ENCODE results near the gene CHRNB2. TPM values are rescaled to one million over a fixed set of nuclear protein-coding genes. Genes with fewer than 3 reads are reported as not detected.

The CHRNB2 gene
- polyA plus RNA-seq, 10 donors: 0.07 to 1.4 (median 0.23) TPM

DNA sequence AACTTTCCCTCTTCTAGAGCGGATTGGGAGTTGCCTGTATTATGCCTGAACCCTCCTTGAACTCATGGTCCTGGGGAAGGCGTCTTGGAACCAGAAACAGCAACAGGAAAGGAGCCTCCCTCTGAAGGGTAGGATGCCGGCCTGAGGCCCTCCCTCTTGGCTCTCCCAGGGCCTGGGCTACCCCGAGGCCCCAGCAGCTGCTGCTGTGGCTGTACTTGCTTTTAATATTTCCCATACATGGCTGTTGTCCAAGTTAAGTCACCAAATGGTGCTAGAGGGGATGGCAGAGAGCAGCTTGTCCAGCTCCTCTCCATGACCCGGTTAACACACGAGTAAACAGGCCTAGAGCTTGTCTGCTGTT is 10.5 kb downstream of the CHRNB2 start:
- peak in 2 of 3 donors; percentile 33 to 60 for DNase-seq

DNA sequence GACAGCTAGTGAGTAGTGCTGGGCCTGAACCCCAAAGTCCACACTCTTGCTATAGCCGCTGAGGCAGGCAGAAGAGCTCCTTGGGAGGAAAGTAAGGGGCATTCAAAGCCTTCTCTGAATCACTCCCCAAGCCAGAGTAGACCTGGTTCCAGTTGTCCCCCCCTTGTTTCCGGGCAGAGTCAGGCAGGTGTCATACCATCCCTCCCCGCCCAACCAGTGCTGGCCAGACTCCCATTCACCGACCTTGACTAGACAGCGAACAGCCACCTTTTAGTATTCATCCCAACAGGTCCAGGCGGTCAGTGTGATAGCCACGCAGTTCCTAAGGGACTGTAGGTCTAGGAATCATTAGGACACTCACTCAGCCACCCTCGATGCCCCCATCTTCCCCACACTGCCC is 11.8 kb downstream of the CHRNB2 start:
- no peak for DNase-seq

DNA sequence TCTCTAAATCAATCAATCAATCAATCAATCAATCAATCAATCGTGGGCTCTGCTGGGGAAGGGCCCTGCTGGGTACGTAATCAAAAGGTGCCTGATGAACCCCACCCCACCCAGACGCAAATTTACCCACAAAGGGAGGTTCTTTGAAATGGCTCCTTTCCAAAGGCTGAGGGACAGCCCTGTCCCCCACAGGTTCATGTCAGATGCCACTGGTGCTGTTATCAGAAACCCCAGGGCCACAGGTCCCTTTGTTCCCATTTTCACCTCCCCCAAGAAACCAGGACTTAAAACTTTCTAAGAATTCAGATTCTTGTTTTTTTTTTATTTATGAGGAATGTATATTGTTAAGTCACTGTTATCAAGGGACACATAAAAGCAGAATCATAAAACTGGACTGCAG is 14.2 kb downstream of the CHRNB2 start:
- no peak for DNase-seq

DNA sequence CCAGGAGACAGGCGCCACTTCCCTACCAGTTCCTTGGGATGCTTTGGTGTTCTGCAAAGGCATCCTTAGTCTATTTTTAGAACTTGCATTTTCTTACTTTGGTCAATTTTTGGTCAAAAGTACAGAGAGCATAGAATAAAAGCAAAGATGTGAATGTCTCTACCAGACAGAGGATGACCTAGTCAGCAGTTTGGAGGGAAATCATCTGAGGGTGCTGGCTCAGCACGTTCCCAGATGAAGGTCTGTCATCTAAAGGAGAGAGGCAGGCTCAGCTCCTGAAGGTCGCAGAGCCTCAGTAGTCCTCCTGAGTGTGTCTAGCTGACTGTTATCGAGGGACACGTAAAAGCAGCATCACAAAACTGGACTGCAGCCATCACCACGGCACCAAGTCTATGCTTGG is 15.3 kb downstream of the CHRNB2 start:
- no peak for DNase-seq

DNA sequence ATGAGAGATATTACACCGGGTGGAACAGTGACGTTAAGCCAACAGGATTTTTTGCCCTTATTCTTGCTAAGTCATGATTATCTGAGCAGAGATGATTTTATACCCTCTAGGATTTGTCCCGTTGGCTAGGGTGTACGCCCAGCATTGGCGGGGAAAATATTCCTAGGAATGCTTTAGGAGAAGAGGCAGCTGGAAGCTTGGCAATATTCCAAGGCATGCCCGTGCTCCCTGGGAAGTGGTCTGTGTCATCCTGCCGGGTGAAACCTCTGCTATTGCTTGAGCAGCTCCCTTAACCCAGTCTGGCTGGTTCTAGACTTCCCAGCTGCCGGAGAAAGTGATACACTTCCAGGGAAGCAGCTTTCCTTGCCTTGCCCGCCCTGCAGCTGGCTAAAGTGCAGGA is 16.2 kb downstream of the CHRNB2 start:
- DNase-seq: peak in 1 of 3 donors; percentile 8

DNA sequence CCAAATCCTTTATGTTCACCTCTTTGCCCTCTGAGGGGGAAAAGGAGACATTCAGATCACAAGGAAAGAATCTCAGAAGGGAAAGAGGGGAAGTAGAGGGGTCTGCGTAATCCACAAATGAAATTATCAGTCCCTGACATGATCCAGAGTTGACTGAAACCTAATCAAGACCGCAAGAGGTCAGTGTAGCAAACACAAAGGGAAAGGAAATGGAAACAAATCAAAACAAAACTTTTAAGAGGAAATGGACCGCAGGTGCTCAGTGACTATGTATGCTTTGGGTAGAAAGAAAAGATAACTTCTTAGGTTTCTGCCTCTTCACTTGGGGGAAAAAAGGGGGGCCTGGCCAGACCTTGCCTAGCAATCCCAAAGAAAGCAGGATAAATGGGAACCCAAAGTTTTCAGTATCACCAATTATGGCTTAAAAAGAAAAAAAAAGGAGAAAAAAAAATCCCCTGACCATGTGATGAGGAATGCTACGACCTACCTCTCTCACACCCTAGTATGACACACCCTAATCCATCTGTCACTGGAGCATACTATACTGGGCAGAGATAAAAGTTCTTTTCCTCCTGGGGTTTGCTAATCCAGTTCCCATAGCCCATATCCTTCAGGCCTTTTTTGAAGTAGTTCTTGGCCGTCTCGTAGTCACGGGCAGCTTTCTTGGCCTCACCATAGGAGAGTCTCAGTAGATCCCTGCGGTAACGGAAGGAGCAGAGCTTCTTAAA is 16.9 kb downstream of the CHRNB2 start:
- DNase-seq: no peak

DNA sequence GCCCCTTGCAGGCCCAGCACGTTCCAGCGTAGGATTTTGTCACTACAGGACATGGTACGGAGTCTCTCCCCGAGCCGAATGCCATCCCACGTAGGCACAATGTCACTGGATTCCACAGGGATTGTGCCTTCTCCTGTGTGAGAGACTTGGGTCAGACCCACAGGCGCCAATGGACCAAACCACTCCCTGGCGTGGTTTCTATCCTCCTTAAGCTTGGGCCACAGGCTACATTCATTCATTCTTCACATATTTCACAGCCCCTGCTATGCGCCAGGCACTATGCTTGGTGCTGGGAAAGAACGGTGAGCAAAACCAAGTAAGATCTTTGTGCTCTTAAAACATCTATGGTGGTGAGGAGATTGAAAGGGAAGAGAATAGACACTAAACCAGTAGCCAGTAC is 18.7 kb downstream of the CHRNB2 start:
- no peak for DNase-seq

DNA sequence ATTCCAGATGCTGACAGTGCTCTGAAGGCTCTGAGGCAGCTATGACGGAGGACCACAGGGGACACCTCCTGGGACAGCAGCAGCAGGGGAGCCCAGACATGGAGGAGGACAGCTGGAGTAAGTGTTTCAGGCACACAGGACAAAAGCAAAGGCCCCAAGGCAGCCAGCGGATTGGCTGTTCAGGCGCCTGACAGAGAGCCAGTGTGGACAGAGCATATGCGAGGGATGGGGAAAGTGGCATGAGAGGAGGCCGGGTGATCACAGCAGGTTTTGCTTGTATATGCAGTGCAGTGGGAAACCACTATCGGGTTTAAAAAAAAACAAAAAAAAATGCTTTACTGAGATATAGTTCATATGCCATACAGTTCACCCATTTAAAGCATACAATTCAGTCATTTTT is 19.1 kb downstream of the CHRNB2 start:
- no peak for DNase-seq

DNA sequence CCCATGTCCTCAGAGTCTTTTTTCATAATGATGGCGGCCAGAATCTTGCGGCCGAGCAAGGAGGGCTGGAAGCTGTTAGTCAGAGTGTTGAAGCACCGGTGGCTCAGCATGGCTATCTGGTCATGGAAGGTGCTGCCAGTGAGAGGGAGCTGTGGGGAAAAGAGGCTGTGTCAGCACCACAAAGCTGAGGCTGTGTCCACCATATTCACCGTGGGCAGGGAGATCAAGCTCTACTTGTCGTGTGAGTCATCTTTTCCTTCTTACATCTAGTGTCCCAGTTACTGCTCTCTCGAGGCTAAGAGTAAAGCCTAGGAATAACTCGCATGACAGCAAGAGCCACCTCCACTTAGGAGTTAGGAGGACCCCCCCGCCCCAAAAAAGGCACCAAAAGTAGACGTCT is 22.2 kb downstream of the CHRNB2 start:
- DNase-seq: no peak

DNA sequence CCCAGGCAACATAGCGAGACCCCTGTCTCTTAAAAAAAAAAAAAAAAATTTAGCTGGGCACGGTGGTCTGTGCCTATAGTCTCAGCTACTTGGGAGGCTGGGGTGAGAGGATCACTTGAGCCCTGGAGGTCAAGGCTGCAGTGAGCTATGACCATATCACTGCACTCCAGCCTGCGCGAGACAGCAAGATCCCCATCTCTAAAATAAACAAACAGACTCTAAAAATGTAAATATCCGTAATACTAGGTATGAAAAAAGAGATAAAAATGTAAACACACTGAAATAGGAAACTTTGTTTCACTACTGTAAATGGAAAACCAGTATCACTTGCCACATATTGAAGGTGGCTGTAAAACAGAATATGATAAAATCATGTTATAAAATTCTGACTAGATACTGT is 23.2 kb downstream of the CHRNB2 start:
- DNase-seq: no peak

DNA sequence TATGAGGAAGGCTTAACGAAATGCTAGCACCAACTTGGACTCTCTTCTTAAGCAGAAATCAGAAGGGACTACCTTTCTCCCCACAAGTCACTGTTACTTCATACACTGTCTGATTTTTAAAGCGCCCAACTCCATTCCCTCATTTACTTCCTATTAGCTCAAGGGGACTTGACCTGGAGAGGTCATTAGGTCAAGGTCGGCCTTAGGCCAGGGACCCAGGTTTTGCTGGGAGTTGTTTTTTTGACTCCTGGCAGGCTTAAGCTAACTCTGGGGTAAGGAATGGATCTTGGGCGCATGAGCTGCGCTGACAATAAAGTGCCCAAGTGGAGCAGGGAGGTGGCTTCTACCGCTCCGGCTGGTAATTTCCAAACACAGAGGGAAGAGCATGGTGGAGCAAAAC is 23.6 kb downstream of the CHRNB2 start:
- no peak for DNase-seq

DNA sequence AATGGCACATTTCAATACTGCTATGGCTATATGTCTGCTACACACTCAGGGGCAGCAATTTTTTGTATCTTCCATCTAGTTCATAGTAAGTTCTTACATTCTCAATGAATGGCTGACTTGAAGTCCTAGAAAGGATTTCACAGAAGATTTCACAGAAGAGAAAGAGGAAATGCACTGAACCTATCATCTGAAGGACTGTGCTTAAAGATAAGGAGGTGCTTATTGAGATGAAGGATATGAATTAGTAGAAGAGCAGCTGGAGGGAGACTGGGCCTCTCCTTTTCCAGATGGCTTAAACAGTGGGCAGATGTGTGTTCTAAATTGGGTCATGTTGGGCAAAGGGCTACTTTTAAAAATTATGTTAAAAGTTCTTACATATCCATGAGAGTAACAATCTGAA is 25.8 kb downstream of the CHRNB2 start:
- no peak for DNase-seq

DNA sequence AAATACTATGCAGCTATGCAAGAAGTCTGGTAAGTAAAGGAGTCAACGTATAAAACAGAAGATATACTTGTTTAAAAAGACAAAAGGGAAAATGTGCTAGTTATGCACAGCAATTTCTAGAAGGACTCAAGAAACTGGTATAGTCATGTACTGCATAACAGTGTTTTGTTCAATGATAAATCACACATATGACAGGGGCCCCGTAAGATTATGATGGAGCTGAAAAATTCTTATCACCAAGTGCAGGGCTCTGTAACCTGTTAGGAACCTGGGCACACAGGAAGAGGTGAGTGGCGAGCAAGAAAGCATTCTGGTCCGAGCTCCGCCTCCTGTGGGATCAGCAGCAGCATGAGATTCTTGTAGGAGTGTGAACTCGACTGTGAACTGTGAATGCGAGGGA is 27.2 kb downstream of the CHRNB2 start:
- DNase-seq: no peak

DNA sequence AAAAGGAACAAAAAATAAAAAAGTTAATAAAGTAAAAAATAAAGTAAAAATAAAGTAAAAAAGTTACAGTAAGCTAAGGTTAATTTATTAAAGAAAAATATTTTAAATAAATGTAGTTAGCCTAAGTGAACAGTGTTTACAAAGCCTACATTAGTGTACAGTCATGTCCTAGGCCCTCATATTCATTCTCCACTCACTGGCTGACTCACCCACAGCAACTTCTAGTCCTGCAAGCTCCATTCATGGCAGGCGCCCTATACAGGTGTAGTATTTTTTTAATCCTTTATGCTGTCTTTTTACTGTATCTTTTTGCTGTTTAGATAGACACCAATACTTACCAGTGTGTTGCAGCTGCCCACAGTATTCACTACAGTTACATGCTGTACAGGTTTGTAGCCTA is 28.0 kb downstream of the CHRNB2 start:
- DNase-seq: no peak

DNA sequence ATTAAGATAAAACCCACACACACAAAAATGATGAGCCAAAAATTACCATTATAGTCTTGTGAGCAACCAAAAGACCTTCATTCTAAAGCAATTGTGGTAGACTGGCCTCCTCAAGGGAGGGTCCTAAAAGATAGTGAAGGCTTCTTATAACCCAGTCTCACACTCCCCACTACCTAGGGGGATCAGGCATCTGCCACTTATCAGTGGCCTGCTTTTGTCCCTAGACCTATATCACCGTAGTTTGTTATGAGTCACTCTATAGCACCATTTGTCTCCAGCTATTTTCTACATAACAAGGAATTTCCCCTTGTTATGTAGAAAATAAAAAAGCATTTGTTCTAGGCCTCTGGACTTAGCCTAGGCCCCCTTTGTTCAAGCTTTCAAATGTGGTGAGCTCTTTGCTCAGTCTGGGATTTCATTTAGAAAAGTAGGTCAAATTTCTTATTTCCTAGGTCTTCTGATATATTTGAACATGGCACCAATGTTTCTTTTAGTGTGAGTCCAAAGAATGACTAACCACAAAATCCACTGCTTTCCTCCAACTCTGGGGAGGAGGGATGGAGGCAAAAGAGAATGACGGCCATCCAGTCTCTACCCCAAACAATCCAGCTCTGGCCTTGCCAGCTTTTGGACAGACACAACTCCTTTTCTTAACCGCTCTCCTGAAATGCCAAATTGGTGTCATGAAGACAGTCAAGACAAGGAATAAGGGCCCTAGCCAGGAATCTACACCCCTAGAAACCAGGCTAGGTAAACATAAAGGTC is 31.5 kb downstream of the CHRNB2 start:
- DNase-seq: no peak

DNA sequence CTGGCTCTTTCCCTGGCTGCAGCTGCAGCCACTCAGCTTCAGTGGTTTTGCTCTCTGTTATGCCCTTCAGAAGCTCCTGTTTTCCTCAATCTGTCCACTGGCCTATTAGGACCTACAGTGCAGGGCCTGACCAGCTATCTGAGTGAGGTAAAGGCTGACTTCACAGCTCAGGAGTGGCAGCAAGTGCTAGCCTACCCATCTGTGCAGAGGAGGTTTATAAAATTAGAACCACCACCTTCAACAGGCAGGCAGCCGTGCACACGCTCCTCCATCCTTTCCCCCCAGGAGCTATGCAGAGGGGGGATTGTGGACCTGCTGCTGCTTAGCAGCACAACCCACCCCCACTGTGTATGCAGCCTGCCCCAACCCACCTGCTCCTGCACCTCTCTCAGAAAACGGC is 32.1 kb downstream of the CHRNB2 start:
- DNase-seq: no peak

DNA sequence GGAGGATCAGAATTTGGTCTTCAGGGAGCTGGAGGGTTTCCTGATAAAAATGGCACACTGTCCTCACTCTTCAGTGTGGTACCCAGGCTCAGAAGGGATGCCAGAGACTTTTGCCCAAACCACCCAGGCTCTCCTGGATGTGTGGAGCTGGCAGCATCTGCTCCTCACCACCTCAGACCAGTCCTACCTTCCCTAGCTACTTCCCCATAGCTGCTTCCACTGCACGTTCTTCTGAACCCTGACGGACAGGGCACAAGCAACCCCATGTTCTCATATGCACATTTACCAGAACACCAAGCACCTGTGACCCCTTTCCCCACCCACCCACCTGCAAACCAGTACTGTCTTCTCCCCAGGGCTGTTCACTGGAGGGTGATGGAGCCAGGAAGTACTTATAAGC is 35.7 kb downstream of the CHRNB2 start:
- DNase-seq: no peak

DNA sequence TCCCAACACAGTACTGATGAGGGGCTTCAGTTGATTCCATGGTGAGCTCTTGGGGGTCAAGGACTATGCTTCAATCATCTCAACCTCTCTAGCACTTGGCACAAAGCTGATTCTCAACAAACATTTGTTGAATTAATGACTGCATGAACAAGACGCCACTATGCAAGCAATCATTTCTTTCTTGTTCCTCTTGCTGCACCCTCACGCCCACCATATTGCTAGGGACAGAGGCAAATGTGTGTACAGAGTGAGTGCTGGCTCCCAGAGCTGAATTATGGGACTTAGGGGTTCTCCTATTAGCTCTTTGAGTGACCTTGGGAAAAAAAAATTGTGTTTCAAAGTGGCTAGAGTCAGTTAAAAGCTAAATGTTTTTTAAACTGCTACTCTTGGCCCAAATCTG is 38.0 kb downstream of the CHRNB2 start:
- no peak for DNase-seq

DNA sequence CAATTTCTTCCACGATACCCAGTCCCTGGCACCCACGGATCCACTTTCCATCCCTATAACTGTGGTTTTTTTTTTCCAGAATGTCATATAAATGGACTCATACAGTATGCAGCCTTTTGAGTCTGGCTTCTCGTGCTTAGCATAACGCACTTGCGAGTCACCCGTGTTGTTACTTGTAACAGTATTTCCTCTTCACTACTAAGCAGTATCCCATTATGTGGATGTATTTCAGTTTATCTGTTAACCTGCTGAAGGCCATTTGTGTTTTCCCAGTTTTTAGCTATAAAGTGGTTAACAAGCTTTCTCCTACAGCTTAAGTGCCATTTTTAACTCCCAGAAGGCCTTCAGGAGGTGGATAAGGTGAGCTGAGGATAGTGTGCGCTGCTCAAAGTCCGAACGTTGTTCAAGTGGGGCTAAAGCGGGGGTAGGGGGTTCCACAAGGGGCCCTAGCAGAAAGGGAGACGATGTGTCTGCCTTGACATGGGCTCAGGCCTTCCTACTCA is 39.6 kb downstream of the CHRNB2 start:
- DNase-seq: peak in 2 of 3 donors; percentile 17 to 34

DNA sequence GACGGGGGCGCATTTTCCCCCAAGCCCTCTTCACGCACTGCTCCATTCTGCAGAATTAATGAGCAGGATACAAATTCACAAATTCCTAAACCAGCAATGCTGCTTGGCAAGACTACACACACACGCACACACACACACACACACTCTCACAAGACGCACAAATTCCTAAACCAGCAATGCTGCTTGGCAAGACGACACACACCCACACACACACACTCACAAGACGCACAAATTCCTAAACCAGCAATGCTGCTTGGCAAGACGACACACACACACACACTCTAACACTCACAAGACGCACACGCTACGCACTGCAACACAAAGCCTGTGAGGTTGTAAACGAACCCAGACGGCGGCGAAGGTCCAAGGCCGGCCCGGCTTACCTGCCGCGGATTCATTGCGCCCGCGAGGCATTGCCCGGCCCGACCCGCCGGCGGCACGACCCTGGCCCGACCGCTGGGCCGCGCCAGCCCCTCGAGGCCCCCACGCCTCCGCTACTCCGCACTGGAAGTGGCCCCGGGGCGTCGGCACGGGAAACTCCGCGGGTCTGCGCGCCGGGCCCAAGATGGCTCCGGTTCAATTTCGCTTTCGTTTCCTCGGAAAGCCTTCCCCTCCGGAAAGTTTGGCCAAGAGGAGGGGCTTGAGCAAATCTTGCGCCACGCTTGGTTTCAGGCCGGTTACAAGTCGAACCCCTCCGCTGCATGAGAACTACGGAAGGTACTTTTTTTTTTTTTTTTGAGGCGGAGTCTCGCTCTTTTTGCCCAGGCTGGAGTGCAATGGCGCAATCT is 40.2 kb downstream of the CHRNB2 start, which contains the start of gene ADAR:
Gene ADAR (minus strand): TSS at position 578 of the 788 bp plus-strand sequence. CDS start 180 bp downstream, at position 398.
- peak; percentile 97 to 98 (median 97) for DNase-seq

DNA sequence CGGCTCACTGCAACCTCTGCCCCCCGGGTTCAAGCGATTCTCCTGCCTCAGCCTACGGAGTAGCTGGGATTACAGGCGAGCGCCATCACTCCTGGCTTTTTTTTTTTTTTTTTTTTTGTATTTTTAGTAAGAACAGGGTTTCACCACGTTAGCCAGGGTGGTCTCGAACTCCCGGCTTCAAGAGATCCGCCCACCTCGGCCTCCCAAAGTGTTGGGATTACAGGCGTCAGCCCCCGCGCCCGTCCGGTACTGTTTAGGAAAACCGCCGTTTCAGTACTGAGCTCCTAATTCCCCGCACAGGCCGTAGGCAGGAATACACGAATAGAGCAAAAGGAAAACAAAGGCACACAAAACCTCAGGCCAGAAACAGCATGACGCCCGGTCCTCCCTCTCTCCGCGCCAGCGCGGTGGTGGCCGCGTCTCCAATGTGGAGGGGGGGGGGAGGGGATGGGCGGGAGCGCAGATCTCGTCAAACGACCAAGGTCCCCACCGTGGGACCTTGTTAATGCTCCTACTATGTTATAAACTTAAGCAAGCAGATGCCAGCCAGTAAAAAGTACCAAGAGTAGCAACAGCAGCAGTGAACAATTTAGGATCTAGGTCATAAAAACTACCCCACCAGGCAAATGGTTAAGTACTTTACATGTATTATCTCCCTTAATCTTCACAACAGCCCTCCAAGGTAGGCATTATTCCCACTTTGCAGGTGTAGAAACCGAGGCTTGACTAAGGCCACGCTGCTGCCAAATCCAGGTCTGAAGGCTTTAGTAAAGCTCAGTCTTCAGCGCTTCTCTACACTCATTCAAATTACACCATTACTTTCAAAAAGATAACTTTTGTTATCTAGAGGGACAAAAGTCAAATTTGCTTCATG is 41.1 kb downstream of the CHRNB2 start:
- DNase-seq: peak; percentile 46 to 88 (median 68)

All from muscle of back (tissue), 11 donors.